Keratinocyte (primary cell): ENCODE measurements around the gene TDRKH. TPM values are rescaled to one million over a fixed set of nuclear protein-coding genes. Genes with fewer than 3 reads are reported as not detected.

Source experiments
- DNase-seq: peaks from one replicate; pipeline ENCODE4 v3.0.0-alpha.2; 2011; ENCODE audit warnings: low read depth, missing footprints, low spot score
- FAIRE-seq: peaks from 2 replicates; lab custom pipeline; 2011; peaks lifted over from hg19 to GRCh38; lab: Jason Lieb, UNC
- H2AFZ ChIP-seq: 2 replicates; pipeline ENCODE4 v1.6.0; 2012; ENCODE audit warnings: low read length, control low read depth, inconsistent platforms; ENCODE audit not compliant: control insufficient read depth
- H3K27ac ChIP-seq: 2 replicates; pipeline ENCODE4 v1.5.1; 2011; ENCODE audit warnings: low read length; ENCODE audit not compliant: control insufficient read depth, insufficient read depth
- H3K27me3 ChIP-seq: 3 replicates; pipeline ENCODE4 v1.6.0; 2011; ENCODE audit warnings: low read length; ENCODE audit not compliant: control insufficient read depth, insufficient read depth; ENCODE audit errors: extremely low read depth
- H3K36me3 ChIP-seq, 2 experiments: 2 replicates in 1 of 2; 3 replicates in 1 of 2; pipeline ENCODE4 v1.5.1; 2011; ENCODE audit warnings: low read length in 2 of 2, mild to moderate bottlenecking in 1 of 2; ENCODE audit not compliant: control insufficient read depth in 2 of 2, insufficient read depth in 2 of 2; ENCODE audit errors: extremely low read depth in 1 of 2
- H3K4me1 ChIP-seq: 3 replicates; pipeline ENCODE4 v1.5.1; 2011; ENCODE audit warnings: low read length; ENCODE audit not compliant: control insufficient read depth, insufficient read depth; ENCODE audit errors: extremely low read depth
- H3K4me2 ChIP-seq: 3 replicates; pipeline ENCODE4 v1.6.0; 2011; ENCODE audit warnings: low read depth, low read length; ENCODE audit not compliant: control insufficient read depth, insufficient read depth; ENCODE audit errors: extremely low read depth
- H3K4me3 ChIP-seq, 3 experiments: fragments of 200-600 bp in 1 of 3; sonication (generic) in 1 of 3; 2 replicates in 2 of 3; 3 replicates in 1 of 3; pipeline ENCODE4 v1.5.1; 2011 to 2016; ENCODE audit warnings: low read length in 3 of 3, mild to moderate bottlenecking in 3 of 3, control low read depth in 2 of 3, inconsistent platforms in 1 of 3, low read depth in 1 of 3, mixed read lengths in 1 of 3, mixed run types in 1 of 3, moderate library complexity in 1 of 3; ENCODE audit not compliant: control insufficient read depth in 2 of 3, insufficient read depth in 2 of 3; ENCODE audit errors: extremely low read depth in 1 of 3
- H3K79me2 ChIP-seq: 2 replicates; pipeline ENCODE4 v1.6.0; 2012; ENCODE audit warnings: low read length; ENCODE audit not compliant: control insufficient read depth, insufficient read depth
- H3K9ac ChIP-seq: 3 replicates; pipeline ENCODE4 v1.6.0; 2011; ENCODE audit warnings: low read length; ENCODE audit not compliant: control insufficient read depth, insufficient read depth; ENCODE audit errors: extremely low read depth
- H3K9me1 ChIP-seq: 3 replicates; pipeline ENCODE4 v1.6.0; 2011; ENCODE audit warnings: low read length; ENCODE audit not compliant: control insufficient read depth, insufficient read depth; ENCODE audit errors: extremely low read depth
- H3K9me3 ChIP-seq: 2 replicates; pipeline ENCODE4 v1.5.1; 2012; ENCODE audit warnings: low read depth, low read length; ENCODE audit not compliant: control insufficient read depth
- H4K20me1 ChIP-seq: 3 replicates; pipeline ENCODE4 v1.6.0; 2011; ENCODE audit warnings: low read length; ENCODE audit not compliant: control insufficient read depth, insufficient read depth; ENCODE audit errors: extremely low read depth
- CTCF ChIP-seq, 3 experiments: IDR thresholded peaks in 1 of 3; conservative IDR thresholded peaks in 1 of 3; optimal IDR thresholded peaks in 1 of 3; 2 replicates in 2 of 3; 3 replicates in 1 of 3; pipeline versions ENCODE3 to v1.5.1; 2011; ENCODE audit warnings: low read length in 3 of 3, mild to moderate bottlenecking in 3 of 3, moderate library complexity in 2 of 3, control low read depth in 1 of 3, inconsistent platforms in 1 of 3; ENCODE audit not compliant: insufficient read depth in 2 of 3; ENCODE audit errors: extremely low read depth in 1 of 3
- EZH2 ChIP-seq: IDR thresholded peaks from one replicate; pipeline ENCODE4 v1.6.1; 2012; ENCODE audit warnings: inconsistent platforms, mild to moderate bottlenecking, low read length, moderate library complexity
- dilution Hi-C: fragments of 300-500 bp; cut with MboI; formaldehyde crosslinking; loops from one replicate; pipeline ENCODE4 v1.7.0; 2020; ENCODE audit warnings: low sequenced_read_pairs; ENCODE audit not compliant: extremely low pct_ligation_motif_present
- polyA plus RNA-seq, 5 experiments: library from polyadenylated mRNA; depleted of rRNA in 3 of 5; stranded (reverse) in 3 of 5; stranded (forward) in 1 of 5; unstranded in 1 of 5; fragments of >200 nt; gene quantifications; 1 replicate in 1 of 5; 2 replicates in 3 of 5; 3 replicates in 1 of 5; pipeline versions ENCODE4 v1.2.1 to v1.2.3, GENCODE V29; 2011 to 2012; ENCODE audit warnings: missing spikeins in 2 of 5, low read depth in 1 of 5, low replicate concordance in 1 of 5

Gene TDRKH
- polyA plus RNA-seq, 1 donor (not counting 4 experiments of a cell fraction or from before 2014, with no cell fraction given): 9.7 TPM

GRCh38 chr1:151837197-151837596, 46.9 kb upstream of the TDRKH start:
- no peak for TF ChIP-seq EZH2
- TF ChIP-seq CTCF (optimal IDR thresholded peaks at IDR 0.05 in 1 of 3, IDR thresholded peaks at IDR 0.05 in 1 of 3, conservative IDR thresholded peaks at IDR 0.05 in 1 of 3; ENCODE audit: extremely low read depth in 1 of 3, insufficient read depth in 2 of 3, low read length in 3 of 3): no peak
- Histone ChIP-seq H3K9ac (no peak overlapping the region), H3K79me2 (no peaks in the 10 kb centered on the region), H2AFZ (no peak overlapping the region), H3K4me1 (peaks cover 36% of the 10 kb centered on the region), H3K36me3 (no peaks in the 10 kb centered on the region), H3K9me3 (no peaks in the 10 kb centered on the region), H3K9me1 (peaks cover 2% of the 10 kb centered on the region), H3K4me3 (no peak overlapping the region), H3K4me2 (peak overlapping the region; percentile 38), H3K27me3 (no peaks in the 10 kb centered on the region), H3K27ac (peak overlapping the region; percentile 70), H4K20me1 (no peaks in the 10 kb centered on the region)
- no peak for DNase-seq
- dilution Hi-C loops: no loop called here
- peak; percentile 36 for FAIRE-seq

- peaks cover 2% of the 10 kb centered on the region for H3K9me1 ChIP-seq
- TF ChIP-seq EZH2 (no peak), CTCF (optimal IDR thresholded peaks at IDR 0.05 in 1 of 3, IDR thresholded peaks at IDR 0.05 in 1 of 3, conservative IDR thresholded peaks at IDR 0.05 in 1 of 3; ENCODE audit: extremely low read depth in 1 of 3, insufficient read depth in 2 of 3, low read length in 3 of 3) (no peak)
- H4K20me1 ChIP-seq: no peaks in the 10 kb centered on the region
- dilution Hi-C loops: no loop called here
- no peaks in the 10 kb centered on the region for H3K79me2 ChIP-seq
- no peaks in the 10 kb centered on the region for H3K27me3 ChIP-seq
- H3K4me1 ChIP-seq: peaks cover 41% of the 10 kb centered on the region
- H3K27ac ChIP-seq: no peak overlapping the region
- H3K4me3 ChIP-seq: no peak overlapping the region
- H2AFZ ChIP-seq: no peak overlapping the region
- DNase-seq (no peak), FAIRE-seq (no peak)
- H3K4me2 ChIP-seq: no peak overlapping the region
- H3K9me3 ChIP-seq: no peaks in the 10 kb centered on the region
- no peaks in the 10 kb centered on the region for H3K36me3 ChIP-seq
- no peak overlapping the region for H3K9ac ChIP-seq
These were observed 45.3 kb upstream of the TDRKH start for GRCh38 chr1:151835596-151835995.
